HepG2 (cell line): ENCODE data around the gene LTB4R2.

Experiments
- CEBPB ChIP-seq: IDR thresholded peaks from 2 replicates; pipeline ENCODE4 v1.6.1; 2011; ENCODE audit warnings: low read depth, low read length, improper control_type of control experiment, borderline replicate concordance
- FIP1L1 ChIP-seq: fragments of 200-400 bp; formaldehyde crosslinking; IDR thresholded peaks from 2 replicates; pipeline ENCODE4 v1.6.1; 2018; ENCODE audit warnings: low read depth, mild to moderate bottlenecking, low read length, moderate library complexity, borderline replicate concordance; ENCODE audit not compliant: insufficient read depth
- NR2F2 ChIP-seq: IDR thresholded peaks from 2 replicates; pipeline ENCODE4 v1.6.1; 2012; ENCODE audit warnings: low read depth, inconsistent platforms, borderline replicate concordance
- RBFOX2 ChIP-seq: fragments of 200-400 bp; formaldehyde crosslinking; IDR thresholded peaks from 2 replicates; pipeline ENCODE4 v1.6.1; 2017; ENCODE audit warnings: low read depth, mild to moderate bottlenecking, low read length
- SP4 ChIP-seq: sonication (generic); formaldehyde crosslinking; IDR thresholded peaks from 2 replicates; pipeline ENCODE4 v1.8.1; 2023; ENCODE audit warnings: mild to moderate bottlenecking, missing genetic modification reagents

- TF ChIP-seq NR2F2 (no peak), CEBPB (no peak), RBFOX2 (no peak), FIP1L1 (no peak), SP4 (no peak)
Measured at GRCh38 chr14:24309538-24310264, at the start of gene LTB4R2.
